CD4-positive, alpha-beta T cell (primary cell): ENCODE measurements around the gene IL3RA. TPM values are rescaled to one million over a fixed set of nuclear protein-coding genes. Genes with fewer than 3 reads are reported as not detected.

Source experiments
- ATAC-seq: fragments of 200-7000 bp; cut with Tn5 transposase; one replicate; pipeline ENCODE4 v1.10.0; 2022; ENCODE audit warnings: mild to moderate bottlenecking; ENCODE audit not compliant: poor library complexity
- CTCF ChIA-PET: fragments of 350-600 bp; sonication (Branson Sonifier 250); formaldehyde crosslinking; loops from one replicate; lab custom pipeline; 2021; ENCODE audit warnings: antibody characterized with exemption, inconsistent platforms; lab: Charles Lee
- POLR2A ChIA-PET: fragments of 350-600 bp; sonication (Branson Sonifier 250); formaldehyde crosslinking; loops from one replicate; lab custom pipeline; 2021; ENCODE audit warnings: antibody characterized with exemption, inconsistent platforms; lab: Charles Lee
- DNase-seq, 14 experiments: peaks; one replicate each; pipeline ENCODE4 v3.0.0-alpha.2; 2013 to 2020; ENCODE audit warnings: mixed read lengths in 2 of 14
- H3K27ac ChIP-seq, 2 donors: one replicate each; pipeline versions ENCODE4 v1.5.1 to v1.7.0; 2013; ENCODE audit warnings: low read length in 2 of 2, low read depth in 1 of 2, mild to moderate bottlenecking in 1 of 2
- H3K27me3 ChIP-seq, 2 experiments: 1 replicate in 1 of 2; 2 replicates in 1 of 2; pipeline versions ENCODE4 v1.6.1 to v1.7.0; 2013; ENCODE audit warnings: low read length in 2 of 2, control low read depth in 1 of 2, mild to moderate bottlenecking in 1 of 2, moderate library complexity in 1 of 2; ENCODE audit not compliant: insufficient read depth in 2 of 2, control insufficient read depth in 1 of 2
- H3K36me3 ChIP-seq: one replicate; pipeline ENCODE4 v1.6.1; 2013; ENCODE audit warnings: low read length, control low read depth; ENCODE audit not compliant: insufficient read depth
- H3K4me1 ChIP-seq: one replicate; pipeline ENCODE4 v1.6.1; 2013; ENCODE audit warnings: low read length, control low read depth; ENCODE audit not compliant: insufficient read depth
- H3K4me3 ChIP-seq: one replicate; pipeline ENCODE4 v1.5.1; 2013; ENCODE audit warnings: mild to moderate bottlenecking, low read length, moderate library complexity
- H3K9me3 ChIP-seq, 2 experiments: 1 replicate in 1 of 2; 2 replicates in 1 of 2; pipeline versions ENCODE4 v1.6.1 to v1.7.0; 2013; ENCODE audit warnings: low read length in 2 of 2, mild to moderate bottlenecking in 2 of 2, control low read depth in 1 of 2, moderate library complexity in 1 of 2; ENCODE audit not compliant: control insufficient read depth in 1 of 2, insufficient read depth in 1 of 2
- H3K27ac Mint-ChIP-seq: one replicate; pipeline ENCODE4 v1.8.0; 2020; ENCODE audit warnings: mixed read lengths
- H3K27me3 Mint-ChIP-seq: one replicate; pipeline ENCODE4 v1.8.0; 2021; ENCODE audit warnings: mixed read lengths
- H3K36me3 Mint-ChIP-seq: one replicate; pipeline ENCODE4 v1.8.0; 2021; ENCODE audit warnings: low read depth, mixed read lengths
- H3K4me1 Mint-ChIP-seq: one replicate; pipeline ENCODE4 v1.8.0; 2021; ENCODE audit warnings: low read depth, mixed read lengths
- H3K4me3 Mint-ChIP-seq: one replicate; pipeline ENCODE4 v1.8.0; 2020; ENCODE audit warnings: mild to moderate bottlenecking, mixed read lengths
- H3K9me3 Mint-ChIP-seq: one replicate; pipeline ENCODE4 v1.8.0; 2020; ENCODE audit warnings: mixed read lengths
- CTCF ChIP-seq: fragments of 200-600 bp; IDR thresholded peaks from one replicate; pipeline ENCODE4 v1.8.0; 2022; ENCODE audit warnings: antibody characterized with exemption, mild to moderate bottlenecking
- intact Hi-C, 2 experiments: fragments of 100-400 bp; cut with DNase I in 1 of 2; cut with micrococcal nuclease in 1 of 2; formaldehyde crosslinking; loops; one replicate each; pipeline versions ENCODE4 v1.15.1 to v1.9.0; 2023 to 2025; cut with DNase I, micrococcal nuclease
- total RNA-seq, 174 experiments: library from RNA in 2 of 174; stranded (reverse) in 2 of 174; gene quantifications; one replicate each; pipeline ENCODE4 v1.2.3 and lab custom pipeline; 2021 to 2026

IL3RA gene
- total RNA-seq, 2 experiments from 2014 or later, result 0.45 to 0.49 TPM

- no peak for ATAC-seq
- H3K4me3 ChIP-seq, result no peak overlapping the region
- peaks cover 71% of the 10 kb centered on the region for H3K36me3 Mint-ChIP-seq
These were observed 48.2 kb downstream of the IL3RA start for GRCh38 chrX:1384658-1385252.

GRCh38 chrX:1385253-1386223 is 49.0 kb downstream of the IL3RA start:
- CTCF ChIA-PET, result no interaction called here
- ATAC-seq, result peak; percentile 12
- H3K9me3 Mint-ChIP-seq, result no peaks in the 10 kb centered on the region
- peaks cover 76% of the 10 kb centered on the region for H3K36me3 Mint-ChIP-seq
- peak in 2 of 14 experiments; percentile 18 to 26 for DNase-seq
- H3K27ac ChIP-seq, result no peak overlapping the region
- no peak for TF ChIP-seq CTCF
- peaks cover 63% of the 10 kb centered on the region for H3K36me3 ChIP-seq
- H3K4me1 Mint-ChIP-seq, result peaks cover 17% of the 10 kb centered on the region
- peaks cover 0 to 2% of the 10 kb centered on the region in 2 experiments for H3K27me3 ChIP-seq
- H3K4me1 ChIP-seq, result peaks cover 25% of the 10 kb centered on the region
- POLR2A ChIA-PET, result no interaction called here
- intact Hi-C loops, result no loop called here
- H3K4me3 Mint-ChIP-seq, result peak overlapping the region; percentile 38
- peak overlapping the region; percentile 64 for H3K27ac Mint-ChIP-seq
- H3K4me3 ChIP-seq, result no peak overlapping the region
- H3K27me3 Mint-ChIP-seq, result no peaks in the 10 kb centered on the region
- H3K9me3 ChIP-seq, result peaks cover 0 to 17% of the 10 kb centered on the region in 2 experiments

More at GRCh38 chrX:1384658-1385252, 48.2 kb downstream of the IL3RA start:
- Mint-ChIP-seq H3K27ac (peak overlapping the region; percentile 64), H3K4me3 (no peak overlapping the region), H3K27me3 (no peaks in the 10 kb centered on the region), H3K9me3 (no peaks in the 10 kb centered on the region), H3K4me1 (peaks cover 13% of the 10 kb centered on the region)
- intact Hi-C loops, result no loop called here
- peaks cover 0 to 17% of the 10 kb centered on the region in 2 experiments for H3K9me3 ChIP-seq
- POLR2A ChIA-PET, result no interaction called here
- no peak overlapping the region for H3K27ac ChIP-seq
- peaks cover 55% of the 10 kb centered on the region for H3K36me3 ChIP-seq
- peaks cover 0 to 2% of the 10 kb centered on the region in 2 experiments for H3K27me3 ChIP-seq
- peak in 1 of 14 experiments; percentile 22 for DNase-seq
- no peak for TF ChIP-seq CTCF
- peaks cover 21% of the 10 kb centered on the region for H3K4me1 ChIP-seq
- CTCF ChIA-PET, result no interaction called here

- peak overlapping the region; percentile 38 for H3K4me3 Mint-ChIP-seq
- H3K9me3 Mint-ChIP-seq, result no peaks in the 10 kb centered on the region
- no peak overlapping the region for H3K27ac Mint-ChIP-seq
These were observed 49.9 kb downstream of the IL3RA start for GRCh38 chrX:1386338-1387127.

More at GRCh38 chrX:1386338-1387127, 49.9 kb downstream of the IL3RA start:
- H3K9me3 ChIP-seq, result peaks cover 0 to 17% of the 10 kb centered on the region in 2 experiments
- ChIA-PET POLR2A (no interaction called here), CTCF (no interaction called here)
- no peak overlapping the region for H3K4me3 ChIP-seq
- no peaks in the 10 kb centered on the region for H3K27me3 Mint-ChIP-seq
- ATAC-seq (no peak), DNase-seq (peak in 1 of 14 experiments; percentile 23)
- peaks cover 31% of the 10 kb centered on the region for H3K4me1 ChIP-seq
- intact Hi-C loops, result no loop called here
- peaks cover 26% of the 10 kb centered on the region for H3K4me1 Mint-ChIP-seq
- TF ChIP-seq CTCF, result no peak
- H3K27ac ChIP-seq, result no peak overlapping the region
- H3K36me3 ChIP-seq, result peaks cover 66% of the 10 kb centered on the region
- peaks cover 80% of the 10 kb centered on the region for H3K36me3 Mint-ChIP-seq
- peaks cover 0 to 2% of the 10 kb centered on the region in 2 experiments for H3K27me3 ChIP-seq
